HL-60 (cell line): ENCODE data around the gene NID2.

ENCODE experiments used
- DNase-seq, 2 experiments: peaks; one replicate each; pipeline ENCODE4 v3.0.0-alpha.2; 2010 to 2020; ENCODE audit warnings: low read depth in 1 of 2, low spot score in 1 of 2
- H3K27ac ChIP-seq: fragments of 250-450 bp; sonication (Bioruptor Pico); replicated peaks from 2 replicates; pipeline ENCODE4 v1.5.1; 2020; ENCODE audit warnings: mild to moderate bottlenecking, moderate library complexity
- H3K27me3 ChIP-seq: fragments of 250-450 bp; sonication (Bioruptor Pico); 2 replicates; pipeline ENCODE4 v1.5.1; 2021; ENCODE audit warnings: mild to moderate bottlenecking, moderate library complexity; ENCODE audit not compliant: insufficient read depth, poor library complexity, severe bottlenecking
- H3K4me3 ChIP-seq: replicated peaks from 2 replicates; pipeline ENCODE4 v1.5.1; 2011; ENCODE audit warnings: mild to moderate bottlenecking, control low read depth, low read length; ENCODE audit not compliant: insufficient read depth
- CTCF ChIP-seq: IDR thresholded peaks from one replicate; pipeline ENCODE4 v1.5.1; 2011; ENCODE audit warnings: low read length, control low read depth, inconsistent platforms; ENCODE audit not compliant: insufficient read depth
- GABPA ChIP-seq: IDR thresholded peaks from 2 replicates; pipeline ENCODE4 v1.6.1; 2012; ENCODE audit warnings: low read depth
- POLR2AphosphoS5 ChIP-seq: IDR thresholded peaks from 2 replicates; pipeline ENCODE4 v1.6.1; 2012; ENCODE audit warnings: low read depth
- REST ChIP-seq: IDR thresholded peaks from 2 replicates; pipeline ENCODE4 v1.6.1; 2012; ENCODE audit warnings: low read depth; ENCODE audit not compliant: insufficient replicate concordance
- SPI1 ChIP-seq: IDR thresholded peaks from 2 replicates; pipeline ENCODE4 v1.6.1; 2012; ENCODE audit warnings: low read depth, mild to moderate bottlenecking, borderline replicate concordance

Gene NID2

GRCh38 chr14:52076334-52076733 lies 7.5 kb upstream of the NID2 start:
- no peak for TF ChIP-seq SPI1
- TF ChIP-seq CTCF: no peak
- no peak for TF ChIP-seq GABPA
- no peak for TF ChIP-seq REST
- TF ChIP-seq POLR2AphosphoS5: no peak
- Histone ChIP-seq H3K27me3 (peaks cover 11% of the 10 kb centered on the region), H3K27ac (no peak overlapping the region), H3K4me3 (no peak overlapping the region)
- no peak for DNase-seq

- peaks cover 19% of the 10 kb centered on the region for H3K27me3 ChIP-seq
- H3K4me3 ChIP-seq: no peak overlapping the region
- DNase-seq: no peak
- TF ChIP-seq SPI1: no peak
- no peak for TF ChIP-seq REST
- no peak for TF ChIP-seq GABPA
- TF ChIP-seq POLR2AphosphoS5: no peak
- TF ChIP-seq CTCF: no peak
- no peak overlapping the region for H3K27ac ChIP-seq
These were observed 6.5 kb upstream of the NID2 start for GRCh38 chr14:52075371-52075770.

DNA sequence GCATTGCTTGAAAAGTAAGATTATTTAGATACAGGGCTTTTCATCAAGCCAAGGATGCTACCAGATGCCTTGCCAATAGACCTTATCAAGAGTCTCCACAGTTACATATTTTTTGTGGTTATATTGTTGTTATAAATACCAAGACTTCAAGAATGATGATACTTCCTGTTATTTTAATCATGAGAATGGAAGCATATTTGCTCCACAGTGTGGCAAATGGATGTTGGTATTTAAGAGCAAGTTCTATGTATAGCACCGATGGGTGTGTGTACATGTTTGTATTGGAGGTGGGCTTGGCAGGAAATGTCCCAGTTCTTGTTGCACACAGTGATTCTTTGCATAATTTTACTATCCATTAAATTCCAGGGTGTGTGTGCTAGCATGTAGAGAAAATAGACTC lies 4.4 kb upstream of the NID2 start:
- H3K27ac ChIP-seq: no peak overlapping the region
- no peak for DNase-seq
- no peak for TF ChIP-seq SPI1
- no peak for TF ChIP-seq GABPA
- TF ChIP-seq POLR2AphosphoS5: no peak
- TF ChIP-seq CTCF: no peak
- TF ChIP-seq REST: no peak
- H3K27me3 ChIP-seq: peaks cover 40% of the 10 kb centered on the region
- H3K4me3 ChIP-seq: no peak overlapping the region
